GM18498 (cell line): ENCODE data around the gene ADCY5.

Experiments used
- ATAC-seq: cut with Tn5 transposase; IDR thresholded peaks from one replicate; pipeline ENCODE4 v1.9.1; 2021; ENCODE audit warnings: mild to moderate bottlenecking, moderate library complexity; ENCODE audit not compliant: unreplicated experiment

ADCY5 gene

DNA sequence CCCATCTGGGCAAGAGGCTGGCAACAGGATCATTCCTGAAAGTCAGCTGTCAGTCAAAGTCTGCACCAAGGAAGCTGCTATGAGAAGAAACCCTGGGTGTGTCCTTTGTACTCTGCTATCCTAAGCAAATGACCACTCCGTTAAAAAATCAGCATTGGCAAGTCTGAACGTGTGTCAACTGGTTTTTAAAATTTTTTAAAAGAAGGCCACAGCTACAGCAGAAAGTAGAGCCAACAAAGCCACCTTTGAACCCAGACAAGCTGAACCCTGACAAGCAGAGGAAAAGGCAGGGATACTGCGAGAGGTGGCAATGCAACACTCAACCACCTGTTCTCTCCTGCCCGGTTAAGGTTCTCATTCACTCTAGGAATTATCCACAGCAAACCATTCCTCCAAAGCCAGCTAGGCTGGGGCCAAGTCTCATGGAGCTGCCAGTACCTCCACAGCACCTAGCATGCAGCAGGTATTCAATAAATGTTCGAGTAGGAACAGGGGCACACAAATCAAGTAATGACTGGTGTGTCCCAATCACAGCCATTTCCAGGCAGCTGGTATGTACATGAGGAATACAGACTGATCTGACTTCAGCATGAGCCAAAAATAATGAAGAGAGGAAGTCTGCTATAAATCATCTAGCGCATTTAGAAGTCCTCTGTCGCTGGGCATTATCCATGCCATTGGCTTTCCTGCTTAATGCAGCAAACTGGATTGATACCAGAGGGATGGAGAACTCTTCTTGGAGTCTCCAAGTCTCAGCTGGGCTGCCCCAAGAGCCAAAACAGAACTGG, 76.0 kb downstream of the ADCY5 start:
- no peak for ATAC-seq

DNA sequence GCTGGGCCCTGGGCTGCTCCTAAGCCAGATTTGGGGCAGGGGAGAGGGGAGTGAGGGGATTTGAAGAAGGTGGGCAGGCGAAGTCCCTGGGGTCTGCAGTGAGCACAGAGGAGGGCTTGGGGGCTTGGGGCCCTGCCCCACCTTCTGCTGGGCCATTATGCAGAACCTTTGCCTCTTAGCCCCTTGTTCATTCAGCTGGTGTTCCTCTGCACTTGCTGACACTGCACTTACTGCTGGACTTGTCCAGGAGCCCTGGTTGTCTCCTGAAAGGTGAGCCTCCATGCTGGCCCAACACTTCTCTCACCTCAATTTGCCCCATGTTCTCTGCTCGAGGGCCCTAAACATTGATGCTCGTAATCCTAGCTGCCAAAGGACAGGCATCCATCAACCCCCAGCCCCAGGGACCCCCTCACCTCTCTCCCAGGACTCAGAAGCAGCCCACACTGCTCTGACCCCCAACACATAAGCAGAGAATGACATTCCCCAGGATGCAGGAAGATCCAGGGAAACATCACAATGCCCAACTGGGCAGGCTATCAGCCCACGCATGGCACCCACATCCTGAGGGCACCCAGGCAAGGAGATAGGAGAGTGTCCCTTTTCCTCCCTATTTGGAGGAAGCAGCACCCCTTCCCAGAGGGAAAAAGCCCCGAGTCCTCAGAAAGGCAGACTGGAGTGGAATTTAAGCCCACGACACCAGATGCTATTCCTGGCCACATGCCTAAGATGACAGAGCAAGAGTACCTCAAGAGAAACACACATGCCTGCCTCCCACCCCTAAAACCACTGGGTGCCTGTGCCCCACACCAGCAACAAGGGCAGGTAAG, 76.8 kb downstream of the ADCY5 start:
- no peak for ATAC-seq

DNA sequence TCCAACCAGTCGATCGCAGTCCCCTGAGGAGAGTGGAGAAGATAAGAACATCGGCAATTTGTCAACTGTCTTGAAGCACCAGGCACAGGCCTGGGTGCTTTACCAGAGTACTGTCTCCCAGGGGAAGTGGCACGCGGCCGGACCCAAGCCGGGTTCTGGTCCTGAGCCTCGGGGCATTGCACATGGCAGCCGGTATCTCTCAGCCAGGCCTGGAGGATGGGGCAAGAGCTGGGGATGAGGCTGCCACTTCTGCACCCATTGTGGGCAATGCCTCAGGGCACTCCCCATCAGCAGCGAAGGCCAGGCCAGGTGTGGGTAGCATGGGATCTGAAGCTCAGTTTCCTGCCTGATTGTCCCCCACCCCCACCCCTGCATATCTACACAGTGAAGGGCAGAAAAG, 77.5 kb downstream of the ADCY5 start:
- no peak for ATAC-seq

DNA sequence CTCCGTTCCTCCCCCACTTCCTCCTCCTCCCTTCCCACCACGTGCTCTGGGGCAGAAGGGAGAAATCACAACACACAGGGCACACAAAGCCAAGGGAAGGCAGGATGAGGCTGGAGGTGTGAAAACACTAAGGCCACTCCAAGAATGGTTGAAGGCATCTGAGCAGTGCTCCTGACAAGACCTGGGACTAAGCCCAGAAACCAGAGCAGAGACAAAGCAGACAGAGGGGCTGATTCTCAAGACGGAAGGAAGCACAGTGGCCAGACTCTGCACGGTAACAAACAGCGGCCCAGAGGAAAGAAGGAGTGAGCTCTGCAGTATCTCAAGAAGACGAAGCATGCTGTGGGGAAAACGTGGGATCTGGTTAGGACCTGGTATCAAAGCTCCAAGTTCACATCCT, 78.1 kb downstream of the ADCY5 start:
- ATAC-seq, result no peak

DNA sequence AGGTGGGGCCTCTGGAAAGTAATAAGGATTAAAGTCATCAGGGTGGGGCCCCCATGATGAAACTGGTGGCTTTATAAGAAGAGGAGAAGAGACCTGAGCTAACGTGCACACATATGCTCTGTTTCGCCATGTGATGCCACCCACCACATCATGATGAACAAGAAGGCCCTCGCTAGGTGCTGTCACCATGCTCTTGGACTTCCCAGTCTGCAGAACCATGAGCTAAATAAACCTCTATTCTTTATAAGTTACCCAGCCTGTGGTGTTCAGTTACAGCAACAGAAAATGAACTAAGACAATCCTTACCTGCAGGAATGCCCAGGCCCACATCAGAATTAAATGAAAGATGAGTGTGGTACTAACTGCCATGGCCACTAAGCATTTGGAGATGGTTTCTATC, 79.8 kb downstream of the ADCY5 start:
- no peak for ATAC-seq

DNA sequence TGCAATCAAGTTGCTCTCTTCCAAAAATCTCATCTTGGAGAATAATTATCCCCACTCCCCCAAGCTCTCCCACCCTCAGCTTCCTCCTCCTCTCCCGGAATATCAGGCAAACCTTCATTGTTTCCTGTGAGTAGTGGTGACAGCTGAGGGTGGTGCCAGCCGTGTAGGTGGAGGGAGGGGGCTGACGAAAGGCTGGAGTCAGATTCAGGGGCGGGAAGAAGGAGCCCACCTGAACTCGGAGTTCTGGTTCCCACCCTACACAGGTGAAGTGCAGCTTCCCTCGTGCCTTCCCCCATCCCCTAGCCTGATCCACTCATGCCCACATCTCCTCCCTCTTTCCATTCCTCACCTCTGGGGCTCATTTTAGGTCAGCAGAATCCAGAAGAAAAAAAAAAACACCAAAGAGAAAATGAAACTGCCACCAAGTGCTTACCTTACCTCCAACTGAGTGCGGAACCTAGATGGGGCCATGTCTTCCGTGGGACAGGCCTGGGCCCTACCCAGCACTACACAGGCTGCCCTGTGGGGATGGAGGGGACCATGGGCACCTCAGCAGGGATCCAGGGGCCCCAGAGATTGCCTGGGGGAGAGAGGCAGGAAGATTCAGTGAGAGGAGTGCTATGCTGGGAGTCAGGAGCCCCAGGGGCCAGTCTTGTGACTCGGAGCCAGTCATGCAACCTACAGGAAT, 81.3 kb downstream of the ADCY5 start:
- no peak for ATAC-seq

DNA sequence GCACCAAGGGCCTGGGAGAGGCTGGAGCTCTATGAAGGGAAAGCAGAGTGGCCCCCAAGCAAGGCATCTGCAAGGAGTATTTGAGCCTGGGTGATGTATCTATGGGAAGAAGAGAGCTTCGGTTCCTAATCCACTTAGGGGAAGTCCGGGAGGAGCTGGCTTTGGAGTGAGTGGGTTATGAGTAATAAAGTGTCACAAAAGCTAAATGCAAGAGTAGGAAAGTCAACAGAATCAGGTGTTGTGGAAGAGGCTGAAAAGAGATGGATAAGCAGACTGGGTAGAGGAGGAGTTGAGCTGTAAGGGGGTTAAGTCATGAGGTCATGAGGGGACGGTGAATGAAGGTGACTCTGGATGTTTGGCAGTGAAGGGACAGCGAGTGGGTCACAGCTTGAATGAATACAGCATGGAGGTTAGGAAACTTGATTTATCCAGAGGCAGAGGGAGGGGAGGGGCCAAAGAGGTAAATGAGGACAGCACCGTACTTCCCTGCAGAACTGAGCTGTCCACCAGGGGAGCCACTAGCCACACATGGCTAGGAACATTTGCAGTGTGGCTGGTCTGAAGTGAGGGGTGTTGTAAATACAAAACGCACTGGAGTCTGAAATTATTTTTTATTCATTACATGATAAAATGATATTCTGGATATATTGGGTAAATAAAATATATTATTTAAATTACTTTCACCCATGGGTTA, 83.3 kb downstream of the ADCY5 start:
- ATAC-seq, result no peak

DNA sequence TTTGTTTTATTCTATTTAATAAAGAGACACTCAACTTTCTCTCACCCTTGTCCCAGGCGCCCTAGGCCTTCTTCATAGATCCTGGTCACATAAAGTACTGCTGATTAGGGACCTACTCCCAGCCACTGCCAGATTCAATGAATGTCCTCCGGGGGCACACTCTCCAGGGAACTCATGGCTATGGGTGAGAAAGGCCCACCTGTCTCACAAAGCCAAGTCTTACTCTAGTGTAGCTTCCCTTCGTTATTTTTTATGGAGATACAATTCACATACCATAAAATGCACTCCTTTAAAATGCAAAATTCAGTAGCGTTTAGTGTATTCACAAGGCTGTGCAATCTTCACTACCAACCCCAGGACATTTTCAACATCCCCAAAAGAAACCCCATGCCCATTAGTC, 87.8 kb downstream of the ADCY5 start:
- no peak for ATAC-seq

DNA sequence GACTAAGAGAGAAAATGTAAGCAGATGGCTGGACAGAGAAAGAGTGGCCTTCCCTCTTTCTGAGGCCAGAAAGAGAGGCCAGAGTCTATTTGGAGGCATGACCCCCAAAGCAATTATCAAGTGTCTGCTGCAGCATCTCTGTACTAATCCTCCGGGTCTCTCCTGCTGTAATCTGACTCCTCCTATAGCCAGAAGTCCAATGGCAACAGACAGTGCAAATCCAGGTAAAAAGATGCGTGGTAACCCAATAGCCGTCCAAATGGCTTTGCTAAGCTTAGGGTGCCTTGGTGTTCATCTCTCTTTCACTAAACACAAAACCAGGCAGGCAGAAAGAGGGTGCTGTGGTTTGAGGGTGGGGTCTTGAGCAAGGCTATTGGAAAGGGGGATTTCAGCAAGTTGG, 91.6 kb downstream of the ADCY5 start:
- ATAC-seq, result no peak

DNA sequence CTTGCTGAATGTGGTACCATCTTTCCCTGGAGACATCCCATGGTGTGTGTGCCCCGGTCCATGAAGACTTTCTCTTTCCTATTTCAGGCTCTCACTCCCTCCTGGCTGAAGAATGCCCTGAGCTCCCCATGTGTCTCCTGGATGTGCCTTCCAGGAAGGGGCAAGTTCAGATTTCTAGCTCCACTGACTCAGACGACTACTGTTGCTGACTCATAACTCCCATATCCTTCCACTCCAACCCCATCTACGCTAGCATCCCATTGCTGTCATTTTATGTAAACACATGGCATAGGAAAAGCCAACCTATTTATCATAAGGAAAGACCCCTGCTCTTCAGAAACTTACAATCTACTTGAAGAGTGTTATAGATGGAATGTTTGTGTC, 95.0 kb downstream of the ADCY5 start:
- no peak for ATAC-seq

DNA sequence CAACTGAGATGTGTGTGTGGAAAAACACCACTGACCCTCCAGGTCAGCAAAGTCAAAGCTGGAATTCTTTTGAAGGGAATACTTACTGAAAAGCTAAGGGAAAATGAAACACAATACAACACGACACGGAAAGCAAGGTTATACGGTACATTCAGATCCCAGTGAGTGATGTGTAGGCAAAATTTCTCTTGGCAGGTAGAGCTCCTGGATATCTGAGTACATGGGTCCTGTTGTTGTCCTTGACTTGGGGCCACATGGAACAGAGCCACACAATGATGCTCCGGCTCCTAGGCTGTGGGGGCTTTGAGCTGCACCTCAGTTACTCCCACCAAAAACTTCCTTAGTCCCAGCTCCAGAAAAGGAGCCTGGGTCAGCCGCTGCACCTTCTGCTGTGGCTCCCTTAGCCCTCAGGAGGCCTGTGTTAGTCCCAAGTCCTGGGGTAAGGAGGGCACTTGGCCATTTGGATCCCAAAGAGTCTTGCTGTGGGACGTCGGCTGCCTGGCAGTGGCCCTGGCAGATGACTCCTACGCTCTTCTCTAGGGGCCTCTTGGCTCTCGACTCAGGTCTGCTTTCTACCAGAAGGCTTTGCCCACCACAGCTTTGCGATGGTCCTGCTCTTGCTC, 95.6 kb downstream of the ADCY5 start:
- ATAC-seq, result no peak

DNA sequence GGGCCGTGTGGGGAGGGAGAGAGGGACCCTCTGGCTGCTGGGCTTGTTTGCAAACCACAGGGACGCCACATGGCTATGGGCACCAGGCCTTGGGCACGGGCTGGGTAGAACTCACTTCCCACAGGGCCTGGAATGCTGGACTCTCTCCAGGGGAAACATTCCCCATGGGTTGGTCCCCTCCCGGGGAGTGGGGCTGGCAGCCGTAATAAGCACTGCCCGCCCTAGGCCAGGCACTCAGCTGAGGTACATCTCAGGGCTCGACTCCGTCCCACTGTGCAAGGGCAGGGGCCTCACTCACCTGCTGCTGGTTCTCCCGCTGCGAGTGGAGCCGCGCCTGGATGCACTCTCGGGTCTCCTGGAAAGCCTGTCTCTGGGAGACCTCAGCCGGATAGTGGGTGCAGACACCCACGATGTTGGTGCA, 96.7 kb downstream of the ADCY5 start:
- no peak for ATAC-seq

DNA sequence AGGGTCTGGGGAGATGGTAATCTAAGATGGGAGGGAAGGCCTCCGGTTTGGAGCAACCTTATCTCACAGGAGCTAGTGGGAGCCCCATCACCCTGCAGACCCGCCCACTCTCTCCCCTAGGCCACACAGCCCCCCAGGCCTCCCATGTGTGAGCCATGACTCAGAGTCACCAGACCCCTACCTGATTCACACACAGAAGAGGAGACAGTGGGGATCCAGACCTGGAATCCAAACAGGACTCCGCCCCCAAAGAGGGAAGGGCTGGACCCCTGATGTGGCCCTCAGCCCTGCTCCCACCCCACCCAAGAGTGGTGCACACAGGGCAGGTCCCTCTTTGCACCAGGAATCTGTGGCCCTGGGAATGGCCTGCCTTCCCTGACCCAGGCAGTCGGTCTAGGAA, 97.4 kb downstream of the ADCY5 start:
- ATAC-seq, result no peak

DNA sequence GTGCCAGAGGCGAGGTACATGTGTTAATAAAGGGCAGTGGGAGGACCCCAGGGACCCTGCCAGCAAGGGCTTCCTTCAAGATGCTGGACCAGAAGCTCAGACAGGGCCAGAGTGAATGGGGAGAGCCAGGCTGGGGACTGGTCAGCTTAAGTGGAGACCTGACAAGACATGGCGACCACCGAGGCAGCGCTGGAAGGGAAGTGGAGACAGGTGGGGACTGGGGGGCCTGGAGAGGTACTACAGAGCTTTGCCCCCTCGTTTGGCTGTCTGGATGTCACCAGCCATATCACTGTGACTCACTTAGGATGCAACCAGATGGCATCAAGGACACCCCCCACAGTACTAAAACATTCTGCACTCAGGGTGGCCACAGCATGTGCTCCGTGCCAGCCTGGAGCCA, 97.9 kb downstream of the ADCY5 start:
- no peak for ATAC-seq

DNA sequence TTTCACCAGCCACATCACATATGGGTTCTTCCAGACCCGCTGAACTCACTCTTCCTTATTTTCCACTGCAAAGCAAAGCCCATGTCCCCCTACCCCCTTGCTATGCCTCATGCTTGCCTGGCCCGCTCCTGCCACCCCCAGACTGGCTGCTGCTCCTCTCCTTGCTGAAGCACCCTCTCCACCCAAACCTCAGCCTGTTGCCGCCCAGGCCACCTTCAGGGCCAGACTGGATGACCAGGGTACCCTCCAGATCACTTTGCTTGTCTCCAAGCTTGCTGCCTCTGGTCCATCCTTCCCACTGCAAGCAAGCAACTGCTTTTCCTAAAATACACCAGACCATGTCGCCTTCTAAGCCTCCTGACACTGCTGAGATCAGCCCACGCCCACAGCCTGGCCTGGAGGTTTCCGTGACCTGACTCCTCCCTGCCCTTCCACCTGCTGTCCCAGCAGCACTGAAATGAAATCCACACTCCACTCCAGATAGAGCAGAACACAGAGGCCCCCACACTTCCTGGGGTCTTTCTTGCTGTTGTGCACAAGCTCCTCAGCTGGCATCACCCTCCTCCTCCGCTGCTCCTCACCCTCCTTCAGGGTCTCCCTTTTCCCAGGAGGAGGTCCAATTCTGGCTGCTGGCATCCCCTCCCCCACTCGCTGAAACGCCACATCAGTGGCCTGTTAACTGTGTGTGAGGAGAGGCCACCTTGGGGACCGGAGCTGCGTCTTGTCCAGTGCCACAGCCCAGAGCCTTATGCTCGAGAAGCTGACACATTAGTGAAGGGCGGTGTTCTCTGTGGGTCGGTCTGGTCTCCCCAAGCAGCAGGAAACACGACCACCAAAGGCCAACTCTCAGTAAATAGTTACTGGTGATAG, 99.1 kb downstream of the ADCY5 start:
- no peak for ATAC-seq

DNA sequence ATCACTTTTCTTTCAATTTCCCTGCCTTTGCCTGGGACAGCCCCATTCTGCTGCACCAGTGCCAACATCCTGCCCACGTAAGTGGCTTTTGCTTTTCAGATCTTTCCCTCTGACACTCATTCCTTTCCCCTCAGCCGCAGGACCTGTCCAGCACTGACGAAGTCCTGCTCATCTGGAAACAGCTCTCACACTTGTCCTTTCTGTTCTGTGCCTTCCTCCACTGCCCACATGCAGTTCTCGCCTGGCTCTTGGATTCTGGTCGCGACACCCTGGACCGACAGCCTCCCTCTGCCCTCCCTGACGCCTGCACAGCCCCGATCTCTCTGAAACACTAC, 99.7 kb downstream of the ADCY5 start:
- ATAC-seq, result no peak

DNA sequence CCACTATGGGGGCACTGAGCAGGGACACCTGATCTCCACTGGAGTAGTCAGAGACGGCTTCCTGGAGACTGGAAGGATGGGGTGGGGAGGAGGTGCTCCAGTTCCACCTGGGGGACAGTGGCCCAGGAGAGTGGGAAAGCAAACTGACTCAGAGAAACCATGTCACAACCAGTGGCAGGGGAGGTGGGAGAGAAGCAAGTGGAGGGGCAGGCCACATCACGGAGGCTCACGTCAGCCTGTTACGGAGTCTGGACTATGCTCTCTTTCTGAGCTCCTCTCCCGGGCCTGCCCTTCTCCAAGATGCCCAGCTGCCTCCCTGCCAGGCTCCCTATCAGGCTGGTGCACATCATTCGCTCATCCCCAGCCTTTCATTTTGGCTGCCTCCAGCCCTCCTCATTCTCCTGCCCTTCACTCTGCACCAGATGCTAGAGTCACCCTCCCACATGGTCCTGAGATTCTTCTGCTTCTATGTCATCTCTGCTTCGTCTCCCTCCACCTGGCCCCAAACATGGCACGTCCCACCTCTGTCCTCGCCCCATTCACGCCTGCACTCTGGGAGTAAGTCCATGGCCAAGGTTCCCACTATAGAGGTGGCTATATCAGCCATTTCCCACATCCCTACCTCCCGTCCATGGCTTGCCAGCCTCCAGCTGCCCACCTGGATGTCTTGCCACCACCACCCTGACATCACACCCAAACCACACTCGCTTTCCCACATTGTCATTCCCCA, 100.3 kb downstream of the ADCY5 start:
- no peak for ATAC-seq

DNA sequence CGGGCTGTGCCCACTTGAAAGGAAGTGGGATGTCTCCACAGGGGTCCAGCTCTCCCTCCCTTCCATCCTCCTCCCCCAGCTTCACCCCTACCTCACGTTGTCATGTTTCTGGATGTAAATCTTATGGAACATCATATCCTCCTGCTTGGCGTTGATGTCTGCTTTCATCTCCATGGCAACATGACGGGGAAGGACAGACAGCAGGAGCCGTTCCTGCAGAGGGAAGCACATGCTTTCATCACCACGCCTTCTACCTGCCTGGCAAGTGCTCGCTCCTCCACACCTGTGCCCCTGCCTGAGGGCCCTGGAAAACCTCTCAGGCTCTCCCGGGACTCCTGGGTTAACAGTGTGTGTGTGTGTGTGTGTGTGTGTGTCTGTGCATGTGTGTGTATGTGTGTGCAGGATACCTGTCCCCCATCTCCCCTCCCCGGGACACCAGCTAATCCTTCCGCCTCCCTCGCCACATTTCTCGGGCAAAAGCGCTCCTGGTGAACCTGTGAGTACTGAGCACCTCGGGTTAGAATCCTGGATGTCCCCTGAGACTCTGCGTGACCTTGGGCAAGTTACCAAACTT, 101.1 kb downstream of the ADCY5 start:
- no peak for ATAC-seq

DNA sequence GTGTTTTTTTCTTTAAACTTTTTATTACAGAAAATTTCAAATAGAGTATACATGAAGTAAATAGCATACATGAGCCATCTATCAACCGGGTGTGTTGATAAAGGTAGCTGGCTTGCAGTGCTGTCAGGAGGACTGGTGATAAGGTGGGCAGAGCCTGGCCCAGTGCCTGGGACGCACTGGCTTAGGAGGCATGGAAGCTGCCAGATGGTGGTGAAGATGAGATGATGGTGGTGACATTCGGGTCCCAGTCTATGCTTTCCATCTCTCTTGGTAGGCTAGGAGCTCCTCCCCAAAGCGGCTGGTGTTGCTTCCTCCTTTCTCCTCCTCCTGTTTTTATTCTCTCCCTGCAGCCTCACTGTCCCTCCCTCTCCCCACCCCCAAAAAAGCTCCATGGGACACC, 101.7 kb downstream of the ADCY5 start:
- ATAC-seq, result no peak
